ENCODE results near the gene TMEM220.

The TMEM220 gene

DNA sequence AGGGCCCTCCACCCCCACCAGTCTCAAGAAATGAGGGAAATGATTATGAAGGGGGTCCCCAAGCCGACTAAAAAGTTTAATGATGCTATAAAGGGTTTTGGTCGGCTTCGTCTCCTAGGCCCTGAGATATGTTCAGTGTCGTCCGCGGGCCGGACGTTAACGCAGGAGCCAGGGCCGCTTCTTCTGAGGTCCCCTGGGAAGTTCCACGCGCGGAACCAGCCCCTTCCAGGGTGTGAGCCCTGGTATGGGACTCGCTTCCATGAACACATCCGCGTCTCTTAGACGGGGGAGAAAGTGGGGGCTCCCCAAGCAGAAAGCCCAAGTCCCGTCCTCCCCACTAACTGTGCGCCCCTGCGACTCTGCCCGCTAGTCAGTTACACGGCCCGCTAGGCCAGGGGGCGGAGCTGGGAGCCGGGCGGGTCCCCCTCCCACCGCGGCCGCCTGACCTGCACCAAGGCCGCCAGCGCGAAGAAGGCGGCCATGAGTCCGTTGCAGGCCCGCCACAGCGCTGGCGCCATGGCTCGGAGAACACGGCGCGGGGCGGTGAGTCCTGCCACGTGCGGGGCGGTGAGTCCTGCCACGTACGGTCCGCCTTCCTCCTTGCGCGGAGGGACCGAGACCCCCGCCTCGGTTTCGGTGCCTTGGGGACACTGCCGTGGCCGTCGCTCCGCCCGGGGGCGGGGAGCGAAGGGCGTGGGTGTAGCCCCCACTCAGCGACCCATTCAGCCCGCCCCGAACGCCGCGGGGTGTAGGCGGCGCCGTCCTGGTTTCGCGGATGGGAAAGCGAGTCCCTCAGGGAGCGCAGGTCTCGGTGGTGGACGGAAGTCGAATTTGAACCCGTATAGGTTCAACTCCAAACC lies at the start of gene TMEM220:
Gene TMEM220, minus strand, starts transcription at position 690 of the 860 bp plus-strand sequence. Its CDS starts 172 bp downstream, at position 518.
- no peak for DNase-seq (ENCODE audit: low read depth)

DNA sequence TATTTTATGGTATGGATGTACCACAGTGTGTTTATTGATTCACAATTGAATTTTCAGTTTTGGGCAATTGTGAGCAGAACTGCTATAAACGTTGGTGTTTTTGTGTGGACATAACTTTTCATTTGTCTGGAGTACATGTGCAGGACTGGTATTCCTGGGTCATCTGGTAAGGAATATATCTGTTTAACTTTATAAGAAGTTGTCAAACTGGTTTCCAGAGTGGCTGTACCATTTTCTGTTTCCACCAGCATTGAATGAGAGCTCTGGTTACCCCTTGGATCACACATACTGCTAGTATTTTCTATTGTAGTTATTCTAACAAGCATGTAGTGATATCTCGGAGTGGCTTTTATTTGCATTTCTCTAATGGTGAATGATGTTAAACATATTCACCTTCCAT lies 49.8 kb upstream of the TMEM220 start:
- DNase-seq (ENCODE audit: low read depth) = no peak

DNA sequence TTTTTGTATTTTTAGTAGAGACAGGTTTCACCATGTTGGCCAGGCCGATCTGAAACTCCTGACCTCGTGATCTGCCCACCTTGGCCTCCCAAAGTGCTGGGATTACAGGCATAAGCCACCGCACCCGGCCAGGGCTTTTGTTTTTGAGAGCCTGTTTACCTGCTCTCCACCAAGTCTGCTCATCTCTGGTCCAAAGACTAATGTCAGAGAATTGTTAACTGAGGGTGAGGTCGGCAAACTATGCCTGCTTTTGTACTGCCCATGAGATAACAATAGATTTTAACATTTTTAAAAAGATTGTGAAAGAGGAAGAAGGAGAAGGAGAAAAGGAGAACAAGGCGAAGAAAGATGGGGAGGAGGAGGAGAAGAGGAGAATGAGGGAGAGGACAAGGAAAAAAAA lies 48.1 kb upstream of the TMEM220 start:
- no peak for DNase-seq (ENCODE audit: low read depth)

DNA sequence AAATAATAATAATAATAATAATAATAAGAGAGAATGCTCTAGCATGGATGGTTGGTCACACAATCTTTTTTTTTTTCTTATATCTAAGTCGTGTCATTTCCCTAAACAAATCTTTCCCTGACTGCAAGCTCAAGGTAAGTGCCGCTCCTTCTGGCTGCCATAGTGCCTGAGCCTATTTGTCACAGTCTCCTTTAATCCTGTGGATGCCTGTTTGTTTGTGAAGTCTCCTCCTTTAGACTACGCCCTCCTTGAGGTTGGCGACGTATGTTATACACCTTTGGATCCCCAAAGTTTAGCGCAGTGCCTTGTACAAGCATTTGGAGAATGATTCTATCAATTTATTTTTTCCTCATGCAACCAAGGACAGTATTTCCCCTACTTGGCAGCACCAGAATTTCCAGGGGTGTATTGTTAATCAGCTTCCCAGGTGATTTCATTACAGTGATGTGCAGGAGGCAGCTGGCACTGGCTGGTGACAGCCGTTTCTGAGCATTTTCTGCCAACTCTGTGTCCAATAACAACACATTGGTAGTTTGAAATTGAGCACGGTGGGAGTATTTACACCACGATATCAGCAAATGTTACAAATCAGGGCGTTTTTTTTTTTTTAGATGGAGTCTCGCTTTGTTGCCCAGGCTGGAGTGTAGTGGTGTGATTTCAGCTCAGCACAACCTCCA lies 47.4 kb upstream of the TMEM220 start:
- DNase-seq (ENCODE audit: low read depth) = no peak

GRCh38 chr17:10776381-10776780 lies 46.6 kb upstream of the TMEM220 start:
- no peak for DNase-seq (ENCODE audit: low read depth)

- no peak for DNase-seq (ENCODE audit: low read depth)
Observed at GRCh38 chr17:10775740-10776356, 46.0 kb upstream of the TMEM220 start.

DNA sequence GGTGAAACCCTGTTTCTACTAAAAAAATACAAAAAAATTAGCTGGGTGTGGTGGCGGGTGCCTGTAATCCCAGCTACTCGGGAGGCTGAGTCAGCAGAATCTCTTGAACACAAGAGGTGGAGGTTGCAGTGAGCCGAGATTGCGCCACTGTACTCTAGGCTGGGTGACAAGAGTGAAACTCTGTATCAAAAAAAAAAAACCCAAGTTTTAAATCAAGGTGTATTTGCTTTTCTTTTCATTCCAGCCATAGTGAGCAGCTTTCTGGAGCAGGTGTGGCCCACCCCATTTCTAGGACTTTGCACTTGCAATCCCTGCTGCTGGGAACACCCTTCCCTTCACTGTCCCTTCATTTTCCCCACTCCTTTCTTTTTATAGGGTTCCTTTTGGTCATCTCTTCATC lies 45.2 kb upstream of the TMEM220 start:
- DNase-seq (ENCODE audit: low read depth) = no peak

GRCh38 chr17:10773391-10773790 lies 43.6 kb upstream of the TMEM220 start:
- no peak for DNase-seq (ENCODE audit: low read depth)

DNA sequence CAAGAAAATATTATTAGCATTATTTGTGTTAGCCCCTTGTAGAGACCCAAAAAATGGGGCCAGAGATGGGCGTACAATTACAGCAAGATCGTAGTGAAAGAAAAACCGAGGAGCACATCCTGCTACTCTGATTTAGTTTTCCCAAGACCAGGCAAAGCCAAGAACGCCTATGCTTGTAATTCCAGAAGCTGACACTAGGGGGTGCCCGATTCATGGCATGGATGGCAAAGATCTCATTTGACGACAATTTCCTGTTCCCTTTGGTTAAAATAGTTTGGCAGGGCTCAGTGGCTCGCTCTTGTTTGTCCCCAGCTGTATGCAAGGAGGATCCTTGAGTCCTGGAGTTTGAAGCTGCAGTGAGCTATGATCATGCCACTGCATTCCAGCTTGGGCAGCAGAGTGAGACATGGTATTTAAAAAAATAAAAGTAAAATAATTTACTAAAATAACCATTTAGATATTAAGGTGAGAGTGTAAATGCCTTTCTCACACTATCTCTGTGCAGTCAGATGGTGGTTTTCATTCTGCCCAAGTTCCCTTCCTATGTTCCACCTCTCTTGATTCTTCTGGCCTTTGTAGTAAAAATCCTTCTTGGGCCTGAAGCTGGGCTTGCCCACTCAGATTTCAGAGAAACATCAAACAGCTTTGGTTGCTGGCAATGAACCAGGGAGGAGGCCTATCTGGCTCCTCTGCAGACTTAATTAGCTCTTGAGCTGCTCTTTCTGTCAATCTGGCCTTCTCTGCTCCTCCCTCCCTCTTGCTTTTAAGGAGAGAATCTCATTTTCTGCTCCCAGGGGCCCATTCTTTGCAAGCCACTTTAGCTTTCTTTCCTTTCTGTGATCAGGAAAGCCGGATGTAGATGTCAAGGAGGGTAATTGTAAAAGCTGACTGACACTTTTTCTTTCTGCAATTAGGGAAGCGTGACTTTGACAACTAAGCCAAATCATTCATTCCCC lies 42.9 kb upstream of the TMEM220 start:
- no peak for DNase-seq (ENCODE audit: low read depth)

DNA sequence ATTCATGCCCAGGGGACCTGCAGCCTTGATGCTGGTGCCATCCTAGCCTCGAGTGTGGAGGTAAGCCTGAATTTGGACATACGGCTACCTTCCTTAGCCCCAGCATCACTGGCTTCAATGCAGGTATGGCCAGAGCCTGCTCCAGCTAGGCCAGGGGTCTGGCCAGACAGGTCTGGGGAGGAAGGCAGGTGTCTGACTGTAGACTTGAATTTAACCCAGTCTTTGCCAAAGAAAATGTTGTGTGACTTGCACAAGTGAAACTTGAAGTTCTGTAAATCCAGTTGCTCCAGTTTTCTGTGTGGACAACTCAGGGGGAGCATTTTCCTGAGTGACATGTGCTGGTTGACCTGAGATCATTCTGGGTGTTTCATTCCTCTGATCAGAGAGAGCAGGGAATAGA lies 41.3 kb upstream of the TMEM220 start:
- DNase-seq (ENCODE audit: low read depth) = no peak

GRCh38 chr17:10769840-10770239 lies 40.0 kb upstream of the TMEM220 start:
- DNase-seq (ENCODE audit: low read depth) = no peak

DNA sequence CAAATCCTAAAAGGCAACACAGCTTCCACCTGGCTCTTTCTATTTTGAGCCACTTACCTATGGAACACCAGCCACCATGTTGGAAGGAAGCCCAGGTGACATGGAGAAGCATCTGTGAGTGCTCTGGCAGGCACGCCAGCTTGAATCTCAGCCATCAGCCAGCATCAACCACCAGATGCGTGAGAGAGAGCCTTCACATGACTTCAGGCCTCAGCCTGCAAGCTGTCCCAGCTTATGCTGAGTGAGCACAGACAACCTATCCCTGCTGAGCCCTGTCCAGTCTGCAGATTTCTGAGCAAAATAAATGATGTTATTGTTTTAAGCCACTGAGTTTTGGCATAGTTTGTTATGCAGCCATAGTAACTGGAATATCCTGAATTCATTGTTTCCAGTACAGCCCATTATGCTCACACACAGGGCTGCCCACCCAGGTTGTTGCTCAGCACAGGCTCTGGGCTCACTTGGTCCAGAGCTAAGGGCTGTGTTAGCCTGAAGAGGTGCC lies 39.0 kb upstream of the TMEM220 start:
- no peak for DNase-seq (ENCODE audit: low read depth)

DNA sequence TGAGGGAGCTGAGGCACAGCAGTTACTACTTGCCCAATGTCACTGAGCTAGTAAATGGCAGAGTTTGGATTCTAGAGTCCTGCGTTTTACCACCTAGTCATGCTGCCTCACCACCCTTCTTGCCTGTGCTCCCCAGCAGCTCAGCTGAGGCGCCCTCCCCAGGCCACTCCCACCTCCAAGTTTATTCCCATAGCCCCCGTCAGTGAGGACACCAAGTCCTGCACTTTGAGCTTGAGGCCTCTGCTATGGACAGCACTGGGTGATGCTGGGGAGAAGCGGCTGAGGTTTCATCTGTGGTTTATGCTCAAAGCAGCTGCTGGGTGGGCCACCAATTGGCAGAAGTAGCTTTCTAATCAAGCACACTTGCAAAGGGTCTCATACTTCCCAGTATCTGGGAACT lies 37.4 kb upstream of the TMEM220 start:
- no peak for DNase-seq (ENCODE audit: low read depth)

GRCh38 chr17:10762037-10762436 lies 32.2 kb upstream of the TMEM220 start:
- no peak for DNase-seq (ENCODE audit: low read depth)

DNA sequence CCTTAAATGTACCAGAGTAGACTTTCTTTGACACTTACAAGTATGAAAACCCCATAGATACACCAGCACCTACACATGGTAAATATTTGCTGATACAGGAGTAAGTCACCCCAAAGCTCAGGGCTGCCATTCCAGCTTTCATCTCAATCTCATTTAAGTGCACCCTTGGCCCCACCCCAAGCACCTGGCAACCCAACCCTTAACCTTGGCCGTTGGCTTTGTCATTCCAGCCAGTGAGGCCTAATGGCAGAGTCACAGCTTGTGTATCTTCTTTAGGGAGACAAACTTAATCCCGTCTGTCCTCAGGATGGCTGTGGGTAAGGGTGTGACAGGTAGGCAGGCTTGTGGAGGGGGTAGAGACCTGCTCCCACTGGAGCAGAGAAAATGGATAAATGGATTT lies 31.5 kb upstream of the TMEM220 start:
- DNase-seq (ENCODE audit: low read depth) = no peak

DNA sequence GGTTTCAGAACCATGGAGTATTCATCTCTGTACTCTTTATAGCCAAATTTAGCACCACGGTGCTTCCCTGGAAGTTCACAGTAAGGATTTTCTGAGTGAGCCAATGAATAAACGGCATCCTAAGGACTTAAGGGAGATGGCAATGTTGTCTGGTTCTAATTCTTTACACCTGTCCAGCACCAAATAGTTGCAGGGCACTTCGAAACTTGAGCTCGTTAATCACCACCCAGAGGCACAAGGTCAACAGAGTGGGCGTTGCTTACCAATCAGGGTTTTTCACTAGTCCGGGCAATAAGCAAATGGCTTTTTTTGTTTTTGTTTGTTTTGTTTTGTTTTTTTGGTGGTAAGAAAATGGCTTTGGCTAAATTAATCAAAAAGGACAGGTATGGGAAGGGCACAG lies 28.2 kb upstream of the TMEM220 start:
- no peak for DNase-seq (ENCODE audit: low read depth)

- no peak for DNase-seq (ENCODE audit: low read depth)
Observed at GRCh38 chr17:10757647-10758046, 27.8 kb upstream of the TMEM220 start.

GRCh38 chr17:10757067-10757466 lies 27.2 kb upstream of the TMEM220 start:
- DNase-seq (ENCODE audit: low read depth) = no peak

DNA sequence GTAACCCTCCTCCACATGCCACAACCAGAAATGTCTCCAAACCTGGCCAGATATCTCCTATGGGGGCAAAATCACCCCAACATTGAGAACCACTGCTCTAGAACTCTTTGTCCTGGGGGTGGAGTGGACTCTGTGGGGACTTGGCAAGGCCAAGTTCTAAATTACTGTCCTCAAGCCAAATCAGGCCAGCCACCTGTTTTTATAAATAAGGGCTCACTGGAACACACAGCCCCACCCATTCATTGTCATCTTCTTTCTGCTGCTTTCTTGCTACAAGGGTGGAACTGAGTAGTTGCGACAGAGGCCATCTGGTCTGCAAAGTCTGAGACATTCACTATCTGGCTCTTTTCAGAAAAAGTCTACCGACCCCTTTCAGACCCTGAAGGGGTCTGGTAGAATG lies 26.8 kb upstream of the TMEM220 start:
- no peak for DNase-seq (ENCODE audit: low read depth)

DNA sequence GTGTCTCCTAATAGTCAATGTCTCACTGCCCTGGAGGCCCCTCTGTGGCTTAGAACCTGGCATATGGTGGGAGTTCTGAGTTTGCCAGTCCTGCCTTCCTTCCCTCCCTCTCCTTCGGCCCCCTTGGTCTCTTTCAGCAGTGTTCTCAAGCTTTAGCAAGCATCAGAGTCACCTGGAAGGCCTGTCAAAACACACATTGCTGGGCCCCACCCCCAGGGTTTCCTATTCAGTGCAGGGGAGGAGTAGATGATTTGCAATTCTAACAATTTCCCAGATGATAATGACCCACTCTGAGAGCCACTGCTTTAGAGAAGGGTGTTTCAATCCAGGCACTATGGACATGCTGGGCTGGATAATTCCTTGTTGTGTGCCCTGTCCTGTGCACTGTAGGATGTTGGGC lies 26.4 kb upstream of the TMEM220 start:
- DNase-seq (ENCODE audit: low read depth) = no peak

- DNase-seq (ENCODE audit: low read depth) = no peak
Observed at GRCh38 chr17:10755592-10756127, 25.8 kb upstream of the TMEM220 start.
